Fibroblast of the aortic adventitia (primary cell): Measurements from ENCODE around the gene EIF4E2. TPM values are rescaled to one million over a fixed set of nuclear protein-coding genes. Genes with fewer than 3 reads are reported as not detected.

Experiments
- DNase-seq: peaks from one replicate; pipeline ENCODE4 v3.0.0-alpha.2; 2010; ENCODE audit warnings: low read depth
- H3K4me3 ChIP-seq: 2 replicates; pipeline ENCODE4 v1.5.1; 2011; ENCODE audit warnings: low read depth, mild to moderate bottlenecking, control low read depth, low read length, moderate library complexity
- total RNA-seq: library from RNA; depleted of rRNA; stranded (reverse); fragments of >200 nt; gene quantifications from 2 replicates; pipeline ENCODE4 v1.2.3, GENCODE V29; 2012; ENCODE audit warnings: low replicate concordance
- TF ChIP-seq, protein P1 (sequence below): IDR thresholded peaks from 2 replicates; pipeline ENCODE4 v1.5.1; 2011; ENCODE audit warnings: mild to moderate bottlenecking, low read length, control low read depth, inconsistent platforms; ENCODE audit not compliant: insufficient read depth

The EIF4E2 gene
- total RNA-seq, 1 donor, result 72.6 TPM

GRCh38 chr2:232609607-232610006, 59.1 kb downstream of the EIF4E2 start:
- H3K4me3 ChIP-seq, result no peak overlapping the region
- TF ChIP-seq, protein P1, sequence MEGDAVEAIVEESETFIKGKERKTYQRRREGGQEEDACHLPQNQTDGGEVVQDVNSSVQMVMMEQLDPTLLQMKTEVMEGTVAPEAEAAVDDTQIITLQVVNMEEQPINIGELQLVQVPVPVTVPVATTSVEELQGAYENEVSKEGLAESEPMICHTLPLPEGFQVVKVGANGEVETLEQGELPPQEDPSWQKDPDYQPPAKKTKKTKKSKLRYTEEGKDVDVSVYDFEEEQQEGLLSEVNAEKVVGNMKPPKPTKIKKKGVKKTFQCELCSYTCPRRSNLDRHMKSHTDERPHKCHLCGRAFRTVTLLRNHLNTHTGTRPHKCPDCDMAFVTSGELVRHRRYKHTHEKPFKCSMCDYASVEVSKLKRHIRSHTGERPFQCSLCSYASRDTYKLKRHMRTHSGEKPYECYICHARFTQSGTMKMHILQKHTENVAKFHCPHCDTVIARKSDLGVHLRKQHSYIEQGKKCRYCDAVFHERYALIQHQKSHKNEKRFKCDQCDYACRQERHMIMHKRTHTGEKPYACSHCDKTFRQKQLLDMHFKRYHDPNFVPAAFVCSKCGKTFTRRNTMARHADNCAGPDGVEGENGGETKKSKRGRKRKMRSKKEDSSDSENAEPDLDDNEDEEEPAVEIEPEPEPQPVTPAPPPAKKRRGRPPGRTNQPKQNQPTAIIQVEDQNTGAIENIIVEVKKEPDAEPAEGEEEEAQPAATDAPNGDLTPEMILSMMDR, result no peak
- no peak for DNase-seq

GRCh38 chr2:232610081-232610480, 59.6 kb downstream of the EIF4E2 start:
- no peak overlapping the region for H3K4me3 ChIP-seq
- TF ChIP-seq, protein P1, result no peak
- no peak for DNase-seq

DNA sequence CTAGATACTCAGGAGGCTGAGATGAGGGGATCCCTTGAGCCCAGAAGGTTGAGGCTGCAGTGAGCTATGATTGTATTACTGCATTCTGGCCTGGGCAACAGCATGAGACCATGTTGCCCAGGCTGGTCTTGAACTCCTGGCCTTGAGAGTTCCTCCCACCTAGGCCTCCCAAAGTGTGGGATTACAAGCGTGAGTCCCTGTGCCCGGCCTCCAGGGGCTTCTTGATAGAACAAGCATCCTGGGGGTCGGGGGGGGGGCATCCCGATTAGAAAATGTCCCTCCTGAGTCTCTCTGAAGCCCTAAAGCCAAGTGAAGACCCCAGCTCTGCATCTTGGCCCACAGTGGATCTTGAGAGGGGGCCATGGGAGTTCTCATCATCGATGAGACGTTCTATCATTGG, 60.6 kb downstream of the EIF4E2 start:
- TF ChIP-seq, protein P1, result no peak
- H3K4me3 ChIP-seq, result no peak overlapping the region
- DNase-seq, result no peak

- H3K4me3 ChIP-seq, result no peak overlapping the region
- TF ChIP-seq, protein P1, result peak; percentile 78
- DNase-seq, result peak; percentile 53
Observed at GRCh38 chr2:232611559-232612218, 61.2 kb downstream of the EIF4E2 start.

DNA sequence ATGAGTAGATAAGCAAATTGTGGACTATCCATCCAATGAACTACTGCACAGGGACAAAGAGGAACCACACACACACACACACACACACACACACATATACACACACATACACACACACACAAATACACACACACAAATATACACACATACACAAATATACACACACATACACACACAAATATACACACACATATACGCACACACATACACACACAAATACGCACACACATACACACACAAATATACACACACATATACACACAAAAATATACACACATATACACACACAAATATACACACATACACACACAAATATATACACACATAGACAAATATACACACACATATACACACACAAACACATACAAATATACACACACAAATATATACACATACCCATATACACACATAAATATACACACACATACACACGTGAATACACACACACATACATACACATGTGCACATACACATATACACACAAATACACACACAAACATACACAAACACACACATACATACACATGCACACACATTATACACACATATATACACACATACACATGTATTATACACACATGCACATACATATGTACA, 63.1 kb downstream of the EIF4E2 start:
- H3K4me3 ChIP-seq, result no peak overlapping the region
- TF ChIP-seq, protein P1, result no peak
- no peak for DNase-seq

GRCh38 chr2:232615339-232615738, 64.8 kb downstream of the EIF4E2 start:
- H3K4me3 ChIP-seq, result no peak overlapping the region
- TF ChIP-seq, protein P1, result no peak

More at GRCh38 chr2:232615339-232615738, 64.8 kb downstream of the EIF4E2 start:
- no peak for DNase-seq

Other genes with a start within 250 kb of the EIF4E2 start
- gene ALPP, start 171.9 kb upstream of the EIF4E2 start, total RNA-seq, result not detected in 2 replicates
- not detected in 2 replicates for gene ALPG, start 143.8 kb upstream of the EIF4E2 start, total RNA-seq
- gene ALPI, start 94.5 kb upstream of the EIF4E2 start, total RNA-seq, result not detected in 2 replicates
- not detected in 2 replicates for gene ECEL1, start 62.9 kb upstream of the EIF4E2 start, total RNA-seq
- not detected in 2 replicates for gene PRSS56, start 30.3 kb upstream of the EIF4E2 start, total RNA-seq
- not detected in 2 replicates for gene CHRND, start 24.5 kb upstream of the EIF4E2 start, total RNA-seq
- not detected in 2 replicates for gene CHRNG, start 11.0 kb upstream of the EIF4E2 start, total RNA-seq
- gene TIGD1, start 132 bp upstream of the EIF4E2 start, total RNA-seq, result 3.3 and 7.8 TPM in 2 replicates
- 0.45 and 0.49 TPM in 2 replicates for gene EFHD1, start 82.9 kb downstream of the EIF4E2 start, total RNA-seq
- 58.5 and 139 TPM in 2 replicates for gene GIGYF2, start 146.6 kb downstream of the EIF4E2 start, total RNA-seq
- gene KCNJ13, start 225.9 kb downstream of the EIF4E2 start, total RNA-seq, result not detected in 2 replicates